Karpas-422 (cell line): ENCODE measurements around the gene SLC25A26. TPM values are rescaled to one million over a fixed set of nuclear protein-coding genes. Genes with fewer than 3 reads are reported as not detected.
"Not testable (repeated sequence)": the region's sequence is repeated elsewhere in the genome, so short reads cannot be mapped to it uniquely, and the experiment has no call there.

ENCODE experiments used
- DNase-seq: peaks from one replicate; pipeline ENCODE4 v3.0.0-alpha.2; 2015
- H2AFZ ChIP-seq: fragments of 200-600 bp; sonication (generic); 2 replicates; pipeline ENCODE4 v1.6.1; 2014; ENCODE audit warnings: antibody characterized with exemption, low read length, mixed read lengths
- H3K27ac ChIP-seq: fragments of 200-600 bp; sonication (generic); 2 replicates; pipeline ENCODE4 v1.5.1; 2014; ENCODE audit warnings: mild to moderate bottlenecking, low read length, moderate library complexity
- H3K27me3 ChIP-seq: fragments of 200-600 bp; sonication (generic); 2 replicates; pipeline ENCODE4 v1.6.1; 2014; ENCODE audit warnings: low read length, mixed read lengths
- H3K36me3 ChIP-seq: fragments of 200-600 bp; sonication (generic); 2 replicates; pipeline ENCODE4 v1.6.1; 2014; ENCODE audit warnings: low read length, mixed read lengths; ENCODE audit not compliant: insufficient read depth
- H3K4me1 ChIP-seq: fragments of 200-600 bp; sonication (generic); 2 replicates; pipeline ENCODE4 v1.6.1; 2014; ENCODE audit warnings: mild to moderate bottlenecking, low read length, mixed read lengths
- H3K4me2 ChIP-seq: fragments of 200-600 bp; sonication (generic); 2 replicates; pipeline ENCODE4 v1.6.1; 2014; ENCODE audit warnings: low read length, low read depth, mild to moderate bottlenecking; ENCODE audit not compliant: poor library complexity, severe bottlenecking
- H3K4me3 ChIP-seq: fragments of 200-600 bp; sonication (generic); 2 replicates; pipeline ENCODE4 v1.5.1; 2014; ENCODE audit warnings: mild to moderate bottlenecking, antibody characterized with exemption, low read length, mixed read lengths
- H3K79me2 ChIP-seq: fragments of 200-600 bp; sonication (generic); 2 replicates; pipeline ENCODE4 v1.6.1; 2014; ENCODE audit warnings: mild to moderate bottlenecking, low read length, mixed read lengths
- H3K9ac ChIP-seq: fragments of 200-600 bp; sonication (generic); 2 replicates; pipeline ENCODE4 v1.6.0; 2014; ENCODE audit warnings: low read length
- H3K9me2 ChIP-seq: fragments of 200-600 bp; sonication (generic), shearing (Covaris generic); replicated peaks from 2 replicates; pipeline ENCODE4 v1.6.0; 2014; ENCODE audit warnings: mild to moderate bottlenecking, low read length, moderate library complexity; ENCODE audit not compliant: insufficient read depth
- H3K9me3 ChIP-seq: fragments of 300-700, 200-600 bp; sonication (generic); 2 replicates; pipeline ENCODE4 v1.6.1; 2014; ENCODE audit warnings: low read length, mixed read lengths
- H4K20me1 ChIP-seq: fragments of 200-600 bp; sonication (generic); 2 replicates; pipeline ENCODE4 v1.6.1; 2014; ENCODE audit warnings: mild to moderate bottlenecking, antibody characterized with exemption, low read length, low read depth; ENCODE audit not compliant: insufficient read depth
- total RNA-seq: library from RNA; depleted of rRNA; stranded (reverse); fragments of >200 nt; shearing (Covaris generic); gene quantifications from 2 replicates; pipeline ENCODE4 v1.2.3, GENCODE V29; 2014; ENCODE audit warnings: low replicate concordance

The SLC25A26 gene
- total RNA-seq, 1 experiment from 2014 or later, result 23.2 TPM

DNA sequence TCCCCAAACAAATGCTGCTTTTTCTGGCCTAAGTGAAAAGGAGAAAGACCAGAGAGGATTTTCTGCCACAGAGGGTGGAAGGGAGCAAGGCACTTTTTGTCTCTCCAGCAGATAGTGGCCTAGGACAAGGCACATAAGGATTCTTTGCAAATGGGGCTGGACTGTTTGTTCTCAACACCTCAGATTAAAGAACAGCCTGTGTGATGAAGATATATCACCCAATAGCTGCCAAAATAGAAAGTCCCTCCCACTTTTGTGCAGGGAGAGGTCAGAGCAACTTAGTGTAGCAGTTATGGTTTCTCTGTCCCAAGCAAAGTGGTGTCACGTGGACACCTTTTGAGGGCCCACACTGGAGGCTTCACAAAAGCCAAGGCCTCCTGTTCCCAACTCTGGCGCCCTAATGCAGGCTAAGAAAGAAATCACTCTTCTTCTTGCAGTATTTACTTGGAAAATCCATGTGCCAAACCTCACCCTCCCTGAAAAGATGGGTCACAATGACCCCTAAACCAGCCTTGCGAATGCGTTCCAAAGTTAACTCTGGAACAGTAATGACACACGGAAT is 195.1 kb downstream of the SLC25A26 start:
- H3K9me2 ChIP-seq, result no peaks in the 10 kb centered on the region
- peak overlapping the region; percentile 68 for H3K4me2 ChIP-seq
- no peaks in the 10 kb centered on the region; the same call in 1 of the 2 replicates for H3K36me3 ChIP-seq
- peaks cover 19% of the 10 kb centered on the region; the same call in 1 of the 2 replicates for H3K79me2 ChIP-seq
- peak overlapping the region; percentile 57 for H3K9ac ChIP-seq
- peak; percentile 61 for DNase-seq
- peak overlapping the region; percentile 31; the same call in 1 of the 2 replicates for H3K4me3 ChIP-seq
- H3K9me3 ChIP-seq, result no peaks in the 10 kb centered on the region
- peaks cover 74% of the 10 kb centered on the region for H3K4me1 ChIP-seq
- peak overlapping the region; percentile 25; the same call in 1 of the 2 replicates for H2AFZ ChIP-seq
- no peaks in the 10 kb centered on the region for H3K27me3 ChIP-seq
- no peaks in the 10 kb centered on the region for H4K20me1 ChIP-seq
- peak overlapping the region; percentile 93 for H3K27ac ChIP-seq

DNA sequence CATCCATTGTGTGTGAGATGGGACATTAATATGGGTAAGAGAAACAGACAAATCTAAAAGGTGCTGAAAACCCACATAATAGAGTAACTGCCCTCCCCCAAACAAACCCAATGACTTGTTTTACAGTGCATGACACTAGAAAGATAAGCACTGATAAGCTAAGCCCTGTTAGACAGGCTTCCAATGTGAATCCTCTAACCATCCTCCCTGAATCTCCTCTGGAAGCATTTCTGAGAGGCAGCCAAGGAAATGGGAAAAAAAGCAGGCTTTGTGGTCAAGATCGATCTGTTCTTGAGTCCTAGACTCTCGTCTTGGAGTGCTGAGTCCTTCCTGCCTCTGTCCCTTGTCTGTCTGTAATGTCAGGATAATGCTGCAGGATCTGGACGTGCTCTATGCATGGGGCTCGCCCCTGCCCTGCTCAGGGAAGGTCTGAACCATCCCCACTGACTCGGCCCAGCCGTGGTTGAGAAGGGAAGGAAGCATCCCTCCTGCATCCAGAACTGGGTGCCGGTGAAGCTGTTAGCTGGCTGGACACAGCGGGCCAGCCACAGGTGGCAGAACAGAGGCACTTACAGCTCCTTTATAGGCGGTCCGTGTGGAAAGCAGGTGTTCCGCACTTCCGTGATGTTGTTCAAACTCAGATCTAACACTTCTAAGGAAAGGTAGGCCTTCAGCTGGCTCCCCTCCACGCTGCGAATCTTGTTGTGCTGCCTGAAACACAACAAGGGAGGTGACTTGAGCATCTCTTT is 195.9 kb downstream of the SLC25A26 start:
- H3K4me2 ChIP-seq, result peak overlapping the region; percentile 68
- H3K4me1 ChIP-seq, result peaks cover 66% of the 10 kb centered on the region
- no peaks in the 10 kb centered on the region for H3K9me2 ChIP-seq
- H4K20me1 ChIP-seq, result no peaks in the 10 kb centered on the region
- H2AFZ ChIP-seq, result no peak overlapping the region
- H3K4me3 ChIP-seq, result no peak overlapping the region
- no peaks in the 10 kb centered on the region for H3K27me3 ChIP-seq
- peak overlapping the region; percentile 93 for H3K27ac ChIP-seq
- H3K36me3 ChIP-seq, result no peaks in the 10 kb centered on the region; the same call in 1 of the 2 replicates
- no peak for DNase-seq
- peaks cover 19% of the 10 kb centered on the region; the same call in 1 of the 2 replicates for H3K79me2 ChIP-seq
- no peaks in the 10 kb centered on the region for H3K9me3 ChIP-seq
- peak overlapping the region; percentile 57 for H3K9ac ChIP-seq

DNA sequence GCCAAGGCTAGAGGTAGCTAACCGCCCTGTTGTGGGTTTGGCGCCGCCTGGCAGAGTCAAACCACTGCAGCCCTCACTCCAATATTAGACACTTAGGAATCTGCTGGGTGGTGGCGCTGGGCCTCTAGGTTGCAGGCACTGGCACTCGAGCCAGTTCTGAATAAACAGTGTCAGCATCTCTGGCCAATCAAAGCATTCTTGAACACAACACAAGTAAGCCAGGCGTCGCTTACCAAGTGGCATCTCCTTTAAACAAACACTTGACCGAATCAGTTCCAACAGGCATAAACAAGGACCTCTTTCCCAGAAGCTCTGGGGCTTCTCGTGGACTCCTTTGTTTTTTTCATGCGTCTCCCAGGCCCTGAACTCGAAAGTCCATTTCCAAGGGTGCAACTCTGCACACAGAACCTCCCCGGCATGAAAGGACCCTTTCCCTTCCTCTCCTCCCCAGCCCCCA is 197.7 kb downstream of the SLC25A26 start:
- peaks cover 21% of the 10 kb centered on the region; the same call in 1 of the 2 replicates for H3K79me2 ChIP-seq
- no peak overlapping the region for H2AFZ ChIP-seq
- H3K9ac ChIP-seq, result no peak overlapping the region
- no peaks in the 10 kb centered on the region; the same call in 1 of the 2 replicates for H3K36me3 ChIP-seq
- H3K9me3 ChIP-seq, result no peaks in the 10 kb centered on the region
- H3K27me3 ChIP-seq, result no peaks in the 10 kb centered on the region
- no peaks in the 10 kb centered on the region for H4K20me1 ChIP-seq
- no peak overlapping the region for H3K4me3 ChIP-seq
- no peak overlapping the region for H3K4me2 ChIP-seq
- no peak for DNase-seq
- no peaks in the 10 kb centered on the region for H3K9me2 ChIP-seq
- peaks cover 49% of the 10 kb centered on the region for H3K4me1 ChIP-seq
- no peak overlapping the region for H3K27ac ChIP-seq

DNA sequence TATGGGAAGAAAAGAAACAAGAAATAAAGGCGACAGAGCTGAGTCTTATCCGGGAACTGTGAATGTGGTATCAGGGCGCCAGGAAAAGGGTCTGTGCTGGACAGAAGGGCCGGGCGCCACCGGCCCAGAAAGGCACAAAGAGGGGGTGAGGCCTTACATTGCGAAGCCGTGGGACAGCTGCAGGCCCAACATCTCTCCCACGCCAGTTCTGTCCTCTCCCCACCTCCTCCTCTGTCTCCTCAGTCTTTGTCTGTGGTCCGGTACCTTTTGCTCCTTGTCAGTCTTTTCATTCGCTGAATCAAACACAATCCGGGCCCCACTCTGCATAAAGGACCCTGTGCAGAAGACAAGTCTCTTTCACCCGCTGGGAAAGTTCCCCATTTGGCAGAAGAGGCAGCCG is 198.2 kb downstream of the SLC25A26 start:
- no peaks in the 10 kb centered on the region for H3K9me3 ChIP-seq
- H3K27me3 ChIP-seq, result no peaks in the 10 kb centered on the region
- H4K20me1 ChIP-seq, result no peaks in the 10 kb centered on the region
- no peak for DNase-seq
- peaks cover 26% of the 10 kb centered on the region; the same call in 1 of the 2 replicates for H3K79me2 ChIP-seq
- no peaks in the 10 kb centered on the region; the same call in 1 of the 2 replicates for H3K36me3 ChIP-seq
- no peaks in the 10 kb centered on the region for H3K9me2 ChIP-seq
- peaks cover 44% of the 10 kb centered on the region for H3K4me1 ChIP-seq
- H3K27ac ChIP-seq, result no peak overlapping the region; the same call in 1 of the 2 replicates
- no peak overlapping the region for H3K4me3 ChIP-seq
- no peak overlapping the region for H2AFZ ChIP-seq
- no peak overlapping the region for H3K9ac ChIP-seq
- H3K4me2 ChIP-seq, result no peak overlapping the region

DNA sequence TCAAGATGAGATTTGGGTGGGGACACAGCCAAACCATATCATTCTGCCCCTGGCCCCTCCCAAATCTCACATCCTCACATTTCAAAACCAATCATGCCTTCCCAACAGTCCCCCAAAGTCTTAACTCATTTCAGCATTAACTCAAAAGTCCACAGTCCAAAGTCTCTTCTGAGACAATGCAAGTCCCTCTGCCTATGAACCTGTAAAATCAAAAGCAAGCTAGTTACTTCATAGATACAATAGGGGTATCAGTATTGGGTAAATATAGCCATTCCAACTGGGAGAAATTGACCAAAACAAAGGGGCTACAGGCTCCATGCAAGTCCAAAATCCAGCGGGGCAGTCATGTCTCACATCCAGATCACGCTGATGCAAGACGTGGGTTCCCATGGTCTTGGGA is 200.3 kb downstream of the SLC25A26 start:
- H2AFZ ChIP-seq, H3K9ac ChIP-seq, H4K20me1 ChIP-seq, H3K9me2 ChIP-seq, H3K4me2 ChIP-seq, H3K27ac ChIP-seq, H3K27me3 ChIP-seq, H3K36me3 ChIP-seq, H3K9me3 ChIP-seq, DNase-seq, H3K4me3 ChIP-seq: not testable (repeated sequence)
- H3K79me2 ChIP-seq, result peaks cover 43% of the 10 kb centered on the region
- H3K4me1 ChIP-seq, result peaks cover 38% of the 10 kb centered on the region

DNA sequence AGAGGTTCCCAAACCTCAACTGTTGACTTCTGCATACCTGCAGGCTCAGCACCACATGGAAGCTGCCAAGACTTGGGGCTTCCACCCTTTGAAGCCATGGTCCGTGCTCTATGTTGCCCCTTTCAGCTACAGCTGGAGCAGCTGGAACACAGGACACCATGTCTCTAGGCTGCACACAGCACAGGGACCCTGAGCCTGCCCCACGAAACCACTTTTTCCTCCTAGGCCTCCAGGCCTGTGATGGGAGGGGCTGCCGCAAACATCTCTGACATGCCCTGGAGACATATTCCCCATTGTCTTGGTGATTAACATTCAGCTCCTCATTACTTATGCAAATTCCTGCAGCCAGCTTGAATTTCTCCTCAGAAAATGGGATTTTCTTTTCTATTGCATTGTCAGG is 201.1 kb downstream of the SLC25A26 start:
- not testable (repeated sequence) for H3K4me3 ChIP-seq, H4K20me1 ChIP-seq, H2AFZ ChIP-seq, H3K9ac ChIP-seq, H3K9me2 ChIP-seq, H3K36me3 ChIP-seq, H3K27me3 ChIP-seq, H3K27ac ChIP-seq, H3K4me2 ChIP-seq, H3K9me3 ChIP-seq, DNase-seq
- H3K79me2 ChIP-seq, result peaks cover 50% of the 10 kb centered on the region
- H3K4me1 ChIP-seq, result peaks cover 38% of the 10 kb centered on the region

DNA sequence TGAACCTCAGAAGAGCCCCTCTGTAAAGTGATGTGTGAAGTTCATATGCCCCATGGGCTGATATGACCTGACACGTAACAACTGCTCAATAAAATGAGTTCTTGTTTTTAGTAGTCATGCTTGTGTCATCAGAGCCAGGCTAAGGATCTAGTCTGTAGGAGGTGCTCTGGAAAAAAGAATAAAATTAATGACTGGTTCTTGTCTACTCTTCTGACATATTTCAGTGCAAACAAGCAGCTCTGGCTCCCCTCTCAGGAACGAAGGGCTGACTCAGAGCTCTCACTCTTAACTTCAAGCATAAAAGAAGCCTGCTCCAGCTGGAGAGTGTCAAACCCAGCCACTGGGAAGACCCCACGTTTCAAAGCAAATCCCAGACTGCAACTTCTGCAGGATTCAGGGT is 203.0 kb downstream of the SLC25A26 start:
- Histone ChIP-seq H3K27ac (no peak overlapping the region; the same call in 1 of the 2 replicates), H2AFZ (no peak overlapping the region), H3K36me3 (no peaks in the 10 kb centered on the region; the same call in 1 of the 2 replicates), H3K4me2 (no peak overlapping the region), H3K27me3 (no peaks in the 10 kb centered on the region), H3K9me2 (no peaks in the 10 kb centered on the region), H3K4me3 (no peak overlapping the region), H3K4me1 (peaks cover 42% of the 10 kb centered on the region), H3K9ac (no peak overlapping the region), H3K79me2 (peaks cover 62% of the 10 kb centered on the region), H3K9me3 (no peaks in the 10 kb centered on the region), H4K20me1 (no peaks in the 10 kb centered on the region)
- DNase-seq, result no peak

DNA sequence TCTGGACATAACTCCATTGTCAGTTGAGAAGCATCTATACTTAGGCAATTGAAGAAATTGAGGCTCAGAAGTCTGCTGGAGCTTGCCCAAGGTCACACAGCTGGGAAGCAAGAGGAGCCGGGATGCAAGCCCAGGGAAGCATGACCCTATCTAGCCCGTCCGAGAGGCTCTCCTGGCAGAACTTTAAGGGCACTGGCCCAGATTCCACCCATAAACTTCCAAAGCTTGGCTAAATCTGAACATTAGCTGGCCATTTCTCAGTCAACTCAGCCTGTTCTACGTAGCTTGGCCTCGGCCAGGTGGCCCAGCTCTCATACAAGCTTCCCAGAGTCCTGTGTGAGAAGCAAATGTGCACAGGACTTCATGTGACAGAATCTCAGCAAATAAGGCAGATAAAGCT is 204.2 kb downstream of the SLC25A26 start:
- DNase-seq, result no peak
- Histone ChIP-seq H3K36me3 (no peaks in the 10 kb centered on the region; the same call in 1 of the 2 replicates), H3K9ac (no peak overlapping the region), H3K9me3 (no peaks in the 10 kb centered on the region), H3K27ac (peak overlapping the region; percentile 59), H3K4me2 (no peak overlapping the region), H2AFZ (no peak overlapping the region), H3K27me3 (no peaks in the 10 kb centered on the region), H3K9me2 (no peaks in the 10 kb centered on the region), H3K4me1 (peaks cover 50% of the 10 kb centered on the region), H4K20me1 (no peaks in the 10 kb centered on the region), H3K79me2 (peaks cover 67% of the 10 kb centered on the region), H3K4me3 (no peak overlapping the region)
